Effector memory CD4-positive, alpha-beta T cell (primary cell): ENCODE results near the gene CDC27.
"Not testable (repeated sequence)": the region's sequence is repeated elsewhere in the genome, so short reads cannot be mapped to it uniquely, and the experiment has no call there.

Experiments used
- DNase-seq, 3 donors: peaks; one replicate each; pipeline ENCODE4 v3.0.0-alpha.2; 2020
- H3K27ac ChIP-seq: 2 replicates; pipeline ENCODE4 v1.7.0; 2013; ENCODE audit warnings: mild to moderate bottlenecking, low read length, moderate library complexity; ENCODE audit not compliant: insufficient read depth, poor library complexity, severe bottlenecking
- H3K27me3 ChIP-seq: replicated peaks from 2 replicates; pipeline ENCODE4 v1.7.0; 2013; ENCODE audit warnings: mild to moderate bottlenecking, low read length; ENCODE audit not compliant: insufficient read depth, control insufficient read depth, poor library complexity, severe bottlenecking
- H3K36me3 ChIP-seq: 2 replicates; pipeline ENCODE4 v1.7.0; 2013; ENCODE audit warnings: mild to moderate bottlenecking, low read length, moderate library complexity; ENCODE audit not compliant: control insufficient read depth, insufficient read depth
- H3K4me1 ChIP-seq: 2 replicates; pipeline ENCODE4 v1.7.0; 2013; ENCODE audit warnings: low read length, mild to moderate bottlenecking; ENCODE audit not compliant: control insufficient read depth, insufficient read depth, poor library complexity, severe bottlenecking
- H3K4me3 ChIP-seq: 2 replicates; pipeline ENCODE4 v1.7.0; 2013; ENCODE audit warnings: low read length, low read depth, mild to moderate bottlenecking; ENCODE audit not compliant: insufficient read depth, poor library complexity, severe bottlenecking
- H3K9me3 ChIP-seq: 2 replicates; pipeline ENCODE4 v1.7.0; 2013; ENCODE audit warnings: mild to moderate bottlenecking, low read length, moderate library complexity; ENCODE audit not compliant: control insufficient read depth

The CDC27 gene

DNA sequence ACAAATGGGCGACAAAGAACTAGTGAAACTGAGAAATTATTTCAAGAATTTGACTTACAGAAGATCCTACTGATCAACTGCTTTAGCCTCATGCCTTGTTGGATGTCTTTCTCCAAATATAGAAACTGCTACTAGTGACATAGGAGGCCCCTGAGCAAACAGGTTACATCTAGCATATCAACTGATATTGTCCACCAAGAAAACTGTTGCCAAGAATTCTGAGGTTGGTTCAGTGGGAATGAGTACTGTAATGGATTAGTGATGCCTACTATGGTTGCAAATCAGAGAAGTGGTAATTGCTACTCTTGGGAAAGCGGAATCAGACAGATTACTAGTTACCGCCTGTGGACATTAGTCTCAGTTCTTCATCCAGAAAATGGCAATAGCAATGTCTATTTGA lies 10.0 kb downstream of the CDC27 start:
- Histone ChIP-seq H3K4me1 (peaks cover 3% of the 10 kb centered on the region), H3K9me3 (no peaks in the 10 kb centered on the region), H3K4me3 (no peak overlapping the region), H3K27me3 (no peaks in the 10 kb centered on the region), H3K36me3 (no peaks in the 10 kb centered on the region), H3K27ac (no peak overlapping the region)
- no peak for DNase-seq

DNA sequence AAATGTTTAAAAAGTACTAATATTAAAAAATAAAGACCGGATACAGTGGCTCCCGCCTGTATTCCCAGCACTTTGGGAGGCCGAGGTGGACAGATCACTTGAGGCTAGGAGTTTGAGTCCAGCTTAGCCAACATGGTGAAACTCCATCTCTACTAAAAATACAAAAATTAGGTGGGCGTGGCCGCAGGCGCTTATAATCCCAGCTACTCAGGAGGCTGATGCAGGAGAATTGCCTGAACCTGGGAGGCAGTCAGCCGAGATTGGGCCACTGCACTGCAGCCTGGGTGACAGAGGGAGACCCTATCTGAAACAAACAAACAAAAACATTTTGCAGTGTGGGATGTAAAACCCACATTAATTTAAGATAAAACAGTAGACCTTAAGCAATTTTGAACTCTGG lies 11.8 kb downstream of the CDC27 start:
- no peak for DNase-seq
- H3K9me3 ChIP-seq = no peaks in the 10 kb centered on the region
- no peak overlapping the region for H3K4me3 ChIP-seq
- H3K27me3 ChIP-seq = no peaks in the 10 kb centered on the region
- no peak overlapping the region for H3K27ac ChIP-seq
- H3K4me1 ChIP-seq = peaks cover 3% of the 10 kb centered on the region
- no peaks in the 10 kb centered on the region for H3K36me3 ChIP-seq

DNA sequence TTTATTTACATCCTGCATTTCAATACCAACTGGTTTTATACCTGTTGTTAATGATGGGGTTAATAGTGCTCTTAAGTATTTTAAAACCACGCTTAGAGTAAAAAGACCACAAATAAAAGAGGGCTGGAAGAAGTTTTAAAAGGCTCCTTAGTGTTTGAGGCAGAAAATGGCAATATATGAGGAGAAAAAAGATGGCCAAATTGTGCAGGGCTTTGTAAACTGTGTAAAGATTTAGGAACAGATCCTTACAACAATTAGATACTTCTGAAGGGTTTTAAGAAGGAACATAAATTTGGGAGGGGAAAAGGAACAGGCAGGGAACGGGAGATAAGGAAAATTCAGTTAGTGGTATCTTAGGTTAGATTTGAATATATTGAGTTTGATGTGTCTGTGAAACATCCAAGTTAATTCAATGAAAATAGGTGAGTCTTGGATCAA lies 12.7 kb downstream of the CDC27 start:
- H3K27ac ChIP-seq = no peak overlapping the region

DNA sequence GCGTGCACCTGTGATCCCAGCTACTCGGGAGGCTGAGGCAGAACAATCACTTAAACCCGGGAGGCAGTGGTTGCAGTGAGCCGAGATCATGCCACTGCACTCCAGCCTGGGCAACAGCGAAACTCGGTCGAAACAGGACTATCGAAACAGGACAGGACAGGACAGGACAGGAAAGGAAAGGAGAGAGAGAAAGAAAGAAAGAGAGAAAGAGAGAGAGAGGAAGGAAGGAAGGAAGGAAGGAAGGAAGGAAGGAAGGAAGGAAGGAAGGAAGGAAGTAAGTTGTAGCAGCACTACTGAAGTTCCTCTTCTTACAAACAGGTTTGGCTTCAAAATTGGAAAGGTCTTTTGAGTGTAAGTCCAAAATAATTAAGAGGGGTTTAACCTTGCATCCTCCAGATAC lies 14.3 kb downstream of the CDC27 start:
- not testable (repeated sequence) for H3K36me3 ChIP-seq, DNase-seq, H3K27ac ChIP-seq, H3K27me3 ChIP-seq, H3K4me1 ChIP-seq, H3K4me3 ChIP-seq, H3K9me3 ChIP-seq

More for the DNA sequence above, 12.7 kb downstream of the CDC27 start:
- Histone ChIP-seq H3K4me3 (no peak overlapping the region), H3K27me3 (no peaks in the 10 kb centered on the region), H3K4me1 (peaks cover 3% of the 10 kb centered on the region), H3K36me3 (peaks cover 5% of the 10 kb centered on the region), H3K9me3 (no peaks in the 10 kb centered on the region)
- no peak for DNase-seq

DNA sequence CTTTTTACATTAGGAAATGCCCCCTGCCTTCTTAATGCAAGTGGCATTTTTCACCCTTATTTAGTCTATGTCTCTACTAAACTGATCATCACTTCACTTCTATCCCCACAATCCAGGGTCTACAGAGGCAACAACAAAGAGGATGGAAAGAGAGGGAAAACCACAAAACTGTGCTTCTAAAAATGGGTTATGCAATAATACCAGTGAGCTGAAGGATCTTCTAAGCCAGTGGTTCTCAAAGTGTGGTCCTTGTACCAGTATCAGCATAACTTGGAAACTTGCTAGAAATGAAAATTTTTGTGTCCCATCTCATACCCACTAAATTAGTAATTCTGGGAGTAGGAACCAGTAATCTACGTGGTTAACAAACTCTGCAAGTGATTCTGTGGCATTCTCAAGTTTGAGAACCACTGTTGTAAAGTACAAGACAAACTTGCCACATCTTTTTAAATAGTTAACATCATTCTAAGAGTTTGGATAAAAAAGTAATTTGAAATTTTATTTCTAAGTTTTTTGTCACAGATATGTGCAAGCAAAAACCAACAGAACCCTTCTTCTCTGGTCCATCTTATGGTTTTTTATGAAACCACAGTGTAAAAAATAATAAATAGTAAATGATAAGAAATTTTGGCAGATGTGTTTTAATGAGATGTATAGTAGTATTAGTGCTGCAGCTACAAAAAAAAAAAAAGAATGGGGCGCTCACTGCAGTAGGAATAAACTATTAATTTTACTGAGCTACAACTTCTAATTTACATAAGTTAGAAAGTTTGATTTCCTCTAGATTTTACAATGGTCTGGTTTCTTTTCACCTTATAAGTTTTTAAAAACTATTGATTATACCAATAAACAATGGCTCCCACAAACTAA lies 16.2 kb downstream of the CDC27 start:
- Histone ChIP-seq H3K36me3 (peaks cover 19% of the 10 kb centered on the region), H3K27me3 (no peaks in the 10 kb centered on the region), H3K4me3 (no peak overlapping the region), H3K9me3 (no peaks in the 10 kb centered on the region), H3K4me1 (peaks cover under 1% of the 10 kb centered on the region), H3K27ac (no peak overlapping the region)
- no peak for DNase-seq

DNA sequence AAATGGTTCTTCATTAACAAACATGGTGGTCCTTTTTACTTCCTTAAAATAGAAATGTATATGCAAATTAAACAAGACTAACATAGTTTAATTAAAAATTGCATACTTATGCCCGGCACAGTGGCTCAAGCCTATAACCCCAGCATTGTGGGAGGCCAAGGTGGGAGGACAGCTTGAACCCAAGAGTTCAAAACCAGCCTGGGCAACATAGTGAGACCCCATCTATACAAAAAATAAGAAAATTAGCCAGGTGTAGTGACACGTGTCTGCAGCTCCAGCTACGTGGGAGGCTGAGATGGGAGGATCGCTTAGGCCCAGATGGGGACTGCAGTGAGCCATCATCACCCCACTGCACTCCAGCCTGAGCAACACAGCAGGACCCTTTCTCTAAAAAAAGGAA lies 18.4 kb downstream of the CDC27 start:
- H3K4me1 ChIP-seq = no peaks in the 10 kb centered on the region
- no peak overlapping the region for H3K4me3 ChIP-seq
- no peaks in the 10 kb centered on the region for H3K27me3 ChIP-seq
- H3K9me3 ChIP-seq = no peaks in the 10 kb centered on the region
- no peak for DNase-seq
- H3K27ac ChIP-seq = no peak overlapping the region
- peaks cover 26% of the 10 kb centered on the region for H3K36me3 ChIP-seq

DNA sequence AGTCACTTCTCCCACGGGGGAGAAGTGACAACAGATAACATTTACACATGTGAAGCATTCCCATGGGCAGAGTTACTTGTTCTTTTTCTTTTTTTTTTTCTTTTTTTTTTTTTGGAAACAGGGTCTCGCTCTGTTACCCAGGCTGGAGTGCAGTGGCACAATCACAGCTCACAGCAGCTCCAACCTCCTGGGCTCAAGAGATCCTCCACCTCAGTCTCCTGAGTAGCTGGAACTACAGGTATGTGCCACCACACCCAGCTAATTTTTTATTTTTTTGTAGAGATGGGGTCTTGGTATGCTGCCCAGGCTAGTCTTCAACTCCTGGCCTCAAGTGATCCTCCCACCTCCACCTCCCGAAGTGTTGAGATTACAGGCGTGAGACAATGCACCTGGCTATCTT lies 20.2 kb downstream of the CDC27 start:
- not testable (repeated sequence) for H3K27me3 ChIP-seq, H3K27ac ChIP-seq, H3K4me3 ChIP-seq, H3K9me3 ChIP-seq, DNase-seq, H3K4me1 ChIP-seq
- peaks cover 31% of the 10 kb centered on the region for H3K36me3 ChIP-seq

DNA sequence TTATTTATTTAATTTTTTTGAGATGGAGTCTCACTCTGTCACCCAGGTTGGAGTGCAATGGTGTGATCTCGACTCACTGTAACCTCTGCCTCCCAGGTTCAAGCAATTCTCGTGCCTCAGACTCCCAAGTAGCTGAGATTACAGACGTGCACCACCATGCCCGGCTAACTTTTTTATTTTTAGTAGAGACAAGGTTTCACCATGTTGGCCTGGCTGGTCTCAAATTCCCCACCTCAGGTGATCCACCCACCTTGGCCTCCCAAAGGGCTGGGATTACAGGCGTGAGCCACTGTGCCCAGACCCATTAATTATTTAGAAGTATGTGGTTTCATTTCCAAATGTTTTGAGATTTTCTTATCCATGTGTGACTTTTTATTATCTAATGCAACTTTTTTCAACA lies 22.2 kb downstream of the CDC27 start:
- H3K27ac ChIP-seq = not testable (repeated sequence)

DNA sequence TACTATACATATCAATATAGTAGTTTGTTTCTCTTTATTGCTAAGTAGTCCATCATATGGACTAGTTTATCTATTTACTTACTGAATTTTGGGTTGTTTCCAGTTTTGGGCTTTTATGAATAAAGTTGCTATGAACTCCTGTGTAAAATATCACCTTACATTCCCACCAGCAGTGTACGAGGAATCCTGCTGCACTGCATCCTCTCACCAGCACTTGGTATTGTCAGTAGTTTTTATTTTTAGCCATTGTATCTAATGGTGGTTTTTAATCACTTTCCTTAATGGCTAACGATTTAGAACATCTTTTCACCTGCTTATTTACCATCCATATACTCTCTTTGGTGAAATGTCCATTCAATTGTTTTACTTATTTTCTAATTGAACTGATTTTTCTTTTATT lies 24.0 kb downstream of the CDC27 start:
- Histone ChIP-seq H3K4me1 (no peaks in the 10 kb centered on the region), H3K4me3 (no peak overlapping the region), H3K9me3 (no peaks in the 10 kb centered on the region), H3K27ac (no peak overlapping the region), H3K27me3 (no peaks in the 10 kb centered on the region), H3K36me3 (peaks cover 26% of the 10 kb centered on the region)
- no peak for DNase-seq

More for the DNA sequence above, 22.2 kb downstream of the CDC27 start:
- DNase-seq, H3K4me1 ChIP-seq, H3K4me3 ChIP-seq, H3K27me3 ChIP-seq, H3K9me3 ChIP-seq: not testable (repeated sequence)
- peaks cover 31% of the 10 kb centered on the region for H3K36me3 ChIP-seq

DNA sequence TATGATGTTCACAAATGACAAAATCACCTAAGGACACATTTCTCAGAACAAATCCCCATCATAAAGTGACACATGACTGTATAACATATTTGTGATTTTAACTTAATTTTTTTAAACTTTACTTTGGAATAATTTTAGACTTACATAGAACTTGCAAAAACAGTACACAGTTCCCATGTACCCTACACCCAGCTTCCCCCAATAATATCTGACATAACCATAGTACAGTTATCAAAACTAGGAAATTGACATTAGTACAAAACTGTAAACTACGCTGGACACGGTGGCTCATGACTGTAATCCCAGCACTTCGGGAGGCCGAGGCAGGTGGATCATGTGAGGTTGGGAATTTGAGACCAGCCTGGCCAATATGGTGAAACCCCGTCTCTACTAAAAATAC lies 24.8 kb downstream of the CDC27 start:
- Histone ChIP-seq H3K4me1 (no peaks in the 10 kb centered on the region), H3K36me3 (peaks cover 28% of the 10 kb centered on the region), H3K27ac (no peak overlapping the region), H3K9me3 (no peaks in the 10 kb centered on the region), H3K27me3 (no peaks in the 10 kb centered on the region), H3K4me3 (no peak overlapping the region)
- DNase-seq = no peak
